Measurements from ENCODE around the gene KREMEN2. TPM values are rescaled to one million over a fixed set of nuclear protein-coding genes. Genes with fewer than 3 reads are reported as not detected.

Gene KREMEN2
- total RNA-seq, 1 donor from 2014 or later = 8.0 TPM

- H3K4me1 Mint-ChIP-seq (ENCODE audit: low read depth, unreplicated experiment) = peaks cover 1% of the 10 kb centered on the region
- H4K20me1 ChIP-seq (ENCODE audit: insufficient read depth, low read length) = no peaks in the 10 kb centered on the region
- TF ChIP-seq CTCF (IDR thresholded peaks at IDR 0.05; ENCODE audit: insufficient read depth, low read depth, low read length) = no peak
- TF ChIP-seq EZH2 (IDR thresholded peaks at IDR 0.05; ENCODE audit: insufficient read depth, low read length) = no peak
- FAIRE-seq (no peak), DNase-seq (ENCODE audit: low read depth) (no peak)
- no peaks in the 10 kb centered on the region for H3K36me3 ChIP-seq (ENCODE audit: insufficient read depth, low read length)
- H2AFZ ChIP-seq (ENCODE audit: low read depth, low read length) = no peak overlapping the region
- no peak overlapping the region for H3K27ac ChIP-seq (ENCODE audit: low read depth, low read length)
- no peaks in the 10 kb centered on the region for H3K4me1 ChIP-seq (ENCODE audit: insufficient read depth, low read length)
- no peaks in the 10 kb centered on the region for H3K79me2 ChIP-seq (ENCODE audit: insufficient read depth, low read length)
- H3K9me3 ChIP-seq (ENCODE audit: insufficient read depth, low read depth, low read length) = no peaks in the 10 kb centered on the region
- H3K4me2 ChIP-seq (ENCODE audit: low read length) = no peak overlapping the region
- H3K4me3 ChIP-seq (ENCODE audit: insufficient read depth, low read depth, low read length) = no peak overlapping the region
- H3K27me3 ChIP-seq (ENCODE audit: insufficient read depth, low read length) = peaks cover 10% of the 10 kb centered on the region
- H3K4me3 Mint-ChIP-seq (ENCODE audit: unreplicated experiment) = no peak overlapping the region
- H3K9me3 Mint-ChIP-seq (ENCODE audit: unreplicated experiment) = no peaks in the 10 kb centered on the region
- H3K9ac ChIP-seq (ENCODE audit: low read length) = no peak overlapping the region
- H3K36me3 Mint-ChIP-seq (ENCODE audit: low read depth, unreplicated experiment) = no peaks in the 10 kb centered on the region
- no peak overlapping the region for H3K27ac Mint-ChIP-seq (ENCODE audit: unreplicated experiment)
- peaks cover 19% of the 10 kb centered on the region for H3K27me3 Mint-ChIP-seq (ENCODE audit: low read depth, unreplicated experiment)
Measured at GRCh38 chr16:2996298-2996697, 32.2 kb downstream of the KREMEN2 start.

- no peaks in the 10 kb centered on the region for H3K36me3 ChIP-seq (ENCODE audit: insufficient read depth, low read length)
- H4K20me1 ChIP-seq (ENCODE audit: insufficient read depth, low read length) = no peaks in the 10 kb centered on the region
- Mint-ChIP-seq H3K27me3 (ENCODE audit: low read depth, unreplicated experiment) (peaks cover 12% of the 10 kb centered on the region), H3K27ac (ENCODE audit: unreplicated experiment) (no peak overlapping the region), H3K9me3 (ENCODE audit: unreplicated experiment) (no peaks in the 10 kb centered on the region), H3K4me1 (ENCODE audit: low read depth, unreplicated experiment) (no peaks in the 10 kb centered on the region), H3K4me3 (ENCODE audit: unreplicated experiment) (no peak overlapping the region), H3K36me3 (ENCODE audit: low read depth, unreplicated experiment) (no peaks in the 10 kb centered on the region)
- H3K27ac ChIP-seq (ENCODE audit: low read depth, low read length) = no peak overlapping the region
- no peaks in the 10 kb centered on the region for H3K79me2 ChIP-seq (ENCODE audit: insufficient read depth, low read length)
- H2AFZ ChIP-seq (ENCODE audit: low read depth, low read length) = no peak overlapping the region
- DNase-seq (ENCODE audit: low read depth) (no peak), FAIRE-seq (no peak)
- TF ChIP-seq EZH2 (IDR thresholded peaks at IDR 0.05; ENCODE audit: insufficient read depth, low read length) (no peak), CTCF (IDR thresholded peaks at IDR 0.05; ENCODE audit: insufficient read depth, low read depth, low read length) (no peak)
- H3K4me2 ChIP-seq (ENCODE audit: low read length) = no peak overlapping the region
- no peak overlapping the region for H3K9ac ChIP-seq (ENCODE audit: low read length)
- H3K27me3 ChIP-seq (ENCODE audit: insufficient read depth, low read length) = peaks cover 12% of the 10 kb centered on the region
- no peaks in the 10 kb centered on the region for H3K9me3 ChIP-seq (ENCODE audit: insufficient read depth, low read depth, low read length)
- no peak overlapping the region for H3K4me3 ChIP-seq (ENCODE audit: insufficient read depth, low read depth, low read length)
- H3K4me1 ChIP-seq (ENCODE audit: insufficient read depth, low read length) = no peaks in the 10 kb centered on the region
Measured at GRCh38 chr16:2999929-3000328, 35.9 kb downstream of the KREMEN2 start.

GRCh38 chr16:3000540-3000939 is 36.5 kb downstream of the KREMEN2 start:
- no peak overlapping the region for H3K4me3 ChIP-seq (ENCODE audit: insufficient read depth, low read depth, low read length)
- no peaks in the 10 kb centered on the region for H3K9me3 Mint-ChIP-seq (ENCODE audit: unreplicated experiment)
- peaks cover 12% of the 10 kb centered on the region for H3K27me3 Mint-ChIP-seq (ENCODE audit: low read depth, unreplicated experiment)
- TF ChIP-seq CTCF (IDR thresholded peaks at IDR 0.05; ENCODE audit: insufficient read depth, low read depth, low read length) = no peak
- TF ChIP-seq EZH2 (IDR thresholded peaks at IDR 0.05; ENCODE audit: insufficient read depth, low read length) = no peak
- no peak overlapping the region for H3K4me3 Mint-ChIP-seq (ENCODE audit: unreplicated experiment)
- no peaks in the 10 kb centered on the region for H4K20me1 ChIP-seq (ENCODE audit: insufficient read depth, low read length)
- H3K9ac ChIP-seq (ENCODE audit: low read length) = no peak overlapping the region
- no peak overlapping the region for H3K4me2 ChIP-seq (ENCODE audit: low read length)
- H3K27me3 ChIP-seq (ENCODE audit: insufficient read depth, low read length) = peaks cover 14% of the 10 kb centered on the region
- no peaks in the 10 kb centered on the region for H3K9me3 ChIP-seq (ENCODE audit: insufficient read depth, low read depth, low read length)
- no peak overlapping the region for H3K27ac ChIP-seq (ENCODE audit: low read depth, low read length)
- no peaks in the 10 kb centered on the region for H3K79me2 ChIP-seq (ENCODE audit: insufficient read depth, low read length)
- H3K36me3 ChIP-seq (ENCODE audit: insufficient read depth, low read length) = no peaks in the 10 kb centered on the region
- H3K4me1 ChIP-seq (ENCODE audit: insufficient read depth, low read length) = no peaks in the 10 kb centered on the region
- H2AFZ ChIP-seq (ENCODE audit: low read depth, low read length) = no peak overlapping the region
- H3K27ac Mint-ChIP-seq (ENCODE audit: unreplicated experiment) = no peak overlapping the region
- FAIRE-seq = no peak
- no peak for DNase-seq (ENCODE audit: low read depth)
- no peaks in the 10 kb centered on the region for H3K4me1 Mint-ChIP-seq (ENCODE audit: low read depth, unreplicated experiment)
- H3K36me3 Mint-ChIP-seq (ENCODE audit: low read depth, unreplicated experiment) = no peaks in the 10 kb centered on the region
